Right atrium auricular region (tissue), 2 donors: ENCODE results near the gene ASB9. TPM values are rescaled to one million over a fixed set of nuclear protein-coding genes. Genes with fewer than 3 reads are reported as not detected.

ENCODE experiments used
- DNase-seq: peaks from one replicate; pipeline ENCODE4 v3.0.0-alpha.2; 2019; ENCODE audit warnings: low spot score
- H3K27ac ChIP-seq, 2 donors: fragments of 200-600 bp; sonication (generic); 1 replicate in 1 of 2; 2 replicates in 1 of 2; pipeline ENCODE4 v1.5.1; 2016 to 2019
- H3K27me3 ChIP-seq, 2 donors: fragments of 200-600 bp; sonication (generic); one replicate each; pipeline versions ENCODE4 v1.5.1 to v1.6.0; 2017 to 2019
- H3K36me3 ChIP-seq: fragments of 200-600 bp; sonication (generic); one replicate; pipeline ENCODE4 v1.5.1; 2016
- H3K4me1 ChIP-seq, 2 donors: fragments of 200-600 bp; sonication (generic); one replicate each; pipeline versions ENCODE4 v1.5.1 to v1.6.0; 2017 to 2019
- H3K4me3 ChIP-seq, 2 donors: fragments of 200-600 bp; sonication (generic); 1 replicate in 1 of 2; 2 replicates in 1 of 2; pipeline ENCODE4 v1.5.1; 2017 to 2019; ENCODE audit warnings: mild to moderate bottlenecking in 1 of 2, moderate library complexity in 1 of 2
- H3K9me3 ChIP-seq, 2 donors: fragments of 200-600 bp; sonication (generic); one replicate each; pipeline ENCODE4 v1.5.1; 2019
- CTCF ChIP-seq, 2 donors: fragments of 200-600 bp; sonication (generic); IDR thresholded peaks; one replicate each; pipeline ENCODE4 v1.5.1; 2019; ENCODE audit warnings: antibody characterized with exemption in 2 of 2
- total RNA-seq, 2 donors: library from RNA; depleted of rRNA; stranded (reverse); fragments of >200 nt; gene quantifications; one replicate each; pipeline ENCODE4 v1.1.0, GENCODE V29; 2016

Gene ASB9
- total RNA-seq, 2 donors from 2014 or later: 1.1 to 1.8 TPM

GRCh38 chrX:15269120-15269519, 763 bp downstream of the ASB9 start:
- Histone ChIP-seq H3K27ac (no peak overlapping the region), H3K4me3 (no peak overlapping the region), H3K27me3 (no peaks in the 10 kb centered on the region), H3K4me1 (no peaks in the 10 kb centered on the region), H3K9me3 (no peaks in the 10 kb centered on the region), H3K36me3 (no peaks in the 10 kb centered on the region)
- no peak for TF ChIP-seq CTCF (IDR thresholded peaks at IDR 0.05)
- DNase-seq: no peak

GRCh38 chrX:15254852-15255251, 15.0 kb downstream of the ASB9 start:
- Histone ChIP-seq H3K27me3 (no peaks in the 10 kb centered on the region), H3K36me3 (no peaks in the 10 kb centered on the region), H3K4me3 (no peak overlapping the region), H3K9me3 (no peaks in the 10 kb centered on the region), H3K4me1 (no peaks in the 10 kb centered on the region), H3K27ac (no peak overlapping the region)
- TF ChIP-seq CTCF (IDR thresholded peaks at IDR 0.05): no peak
- DNase-seq: no peak

GRCh38 chrX:15245896-15246295, 24.0 kb downstream of the ASB9 start:
- Histone ChIP-seq H3K4me3 (no peak overlapping the region), H3K9me3 (no peaks in the 10 kb centered on the region), H3K4me1 (no peaks in the 10 kb centered on the region), H3K27ac (no peak overlapping the region), H3K36me3 (no peaks in the 10 kb centered on the region), H3K27me3 (no peaks in the 10 kb centered on the region)
- DNase-seq: no peak
- no peak for TF ChIP-seq CTCF (IDR thresholded peaks at IDR 0.05)

GRCh38 chrX:15244421-15244820, 25.5 kb downstream of the ASB9 start:
- no peaks in the 10 kb centered on the region for H3K9me3 ChIP-seq
- no peaks in the 10 kb centered on the region for H3K4me1 ChIP-seq
- no peak for DNase-seq
- H3K4me3 ChIP-seq: no peak overlapping the region
- no peak overlapping the region for H3K27ac ChIP-seq
- TF ChIP-seq CTCF (IDR thresholded peaks at IDR 0.05): no peak
- no peaks in the 10 kb centered on the region for H3K27me3 ChIP-seq
- H3K36me3 ChIP-seq: no peaks in the 10 kb centered on the region

GRCh38 chrX:15242899-15243555, 26.9 kb downstream of the ASB9 start:
- H3K4me1 ChIP-seq: no peaks in the 10 kb centered on the region
- peak; percentile 27 to 66 for TF ChIP-seq CTCF (IDR thresholded peaks at IDR 0.05)
- no peaks in the 10 kb centered on the region for H3K27me3 ChIP-seq
- no peak for DNase-seq
- no peak overlapping the region for H3K27ac ChIP-seq
- H3K4me3 ChIP-seq: no peak overlapping the region
- H3K36me3 ChIP-seq: no peaks in the 10 kb centered on the region
- H3K9me3 ChIP-seq: no peaks in the 10 kb centered on the region

GRCh38 chrX:15241301-15241700, 28.6 kb downstream of the ASB9 start:
- no peaks in the 10 kb centered on the region for H3K9me3 ChIP-seq
- no peak for TF ChIP-seq CTCF (IDR thresholded peaks at IDR 0.05)
- no peaks in the 10 kb centered on the region for H3K36me3 ChIP-seq
- H3K27ac ChIP-seq: no peak overlapping the region
- DNase-seq: no peak
- no peak overlapping the region for H3K4me3 ChIP-seq
- no peaks in the 10 kb centered on the region for H3K27me3 ChIP-seq
- H3K4me1 ChIP-seq: no peaks in the 10 kb centered on the region
